ENCODE results near the gene CYB5A. TPM values are rescaled to one million over a fixed set of nuclear protein-coding genes. Genes with fewer than 3 reads are reported as not detected.
A peak's percentile ranks its signal among the peaks of the same experiment; 100 is the strongest.

Gene CYB5A
- total RNA-seq, 1 experiment from 2014 or later = 42.4 TPM

DNA sequence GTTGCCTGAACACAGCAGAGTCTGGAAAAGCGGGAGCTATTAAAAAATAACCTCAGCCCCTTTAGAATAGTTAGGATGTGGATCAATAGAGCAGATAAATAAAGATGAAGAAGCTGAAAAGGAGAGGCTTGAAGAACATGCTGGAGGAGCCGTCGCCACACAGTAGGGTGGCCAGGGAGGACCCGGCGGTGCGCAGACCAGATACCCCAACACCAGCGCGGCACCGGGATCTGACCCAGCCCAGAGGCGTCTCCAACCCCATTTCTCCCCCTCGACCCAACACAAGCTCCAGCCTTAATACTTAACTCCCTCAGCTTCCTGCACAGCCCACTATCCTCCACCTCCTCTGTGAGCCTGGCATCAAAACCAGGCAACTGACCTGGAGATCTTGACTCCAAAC is 16.0 kb downstream of the CYB5A start:
- Histone ChIP-seq H3K27me3 (no peaks in the 10 kb centered on the region), H3K4me1 (0 out of 2 replicates have a peak, but pooled peaks cover 3% of the 10 kb centered on the region), H3K9me3 (replicated peaks) (no peaks in the 10 kb centered on the region), H3K27ac (no peak overlapping the region), H3K36me3 (no peaks in the 10 kb centered on the region), H3K4me3 (no peak overlapping the region)
- DNase-seq = no peak

DNA sequence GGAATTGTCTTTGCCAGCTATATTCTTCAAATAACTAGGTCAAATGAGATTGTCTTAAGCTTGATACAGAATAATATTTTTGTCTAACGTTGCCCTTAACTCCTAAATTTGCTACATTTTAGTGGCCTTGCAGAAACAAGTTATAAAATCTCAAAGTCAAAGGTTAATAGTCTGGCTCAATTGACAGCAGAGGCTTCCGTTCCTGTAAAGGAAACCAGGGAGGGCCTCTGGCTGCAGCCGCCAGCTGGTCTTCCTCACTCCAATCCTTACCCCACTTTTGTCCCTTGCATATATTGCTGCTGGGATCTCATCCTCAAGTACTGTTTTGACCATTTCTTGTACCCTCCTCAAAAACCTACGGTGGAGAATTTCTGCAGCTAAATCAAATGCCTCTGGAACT is 17.1 kb downstream of the CYB5A start:
- Histone ChIP-seq H3K4me1 (0 out of 2 replicates have a peak, but pooled peaks cover 3% of the 10 kb centered on the region), H3K27me3 (no peaks in the 10 kb centered on the region), H3K9me3 (replicated peaks) (no peaks in the 10 kb centered on the region), H3K27ac (no peak overlapping the region), H3K36me3 (no peaks in the 10 kb centered on the region), H3K4me3 (no peak overlapping the region)
- DNase-seq = no peak

DNA sequence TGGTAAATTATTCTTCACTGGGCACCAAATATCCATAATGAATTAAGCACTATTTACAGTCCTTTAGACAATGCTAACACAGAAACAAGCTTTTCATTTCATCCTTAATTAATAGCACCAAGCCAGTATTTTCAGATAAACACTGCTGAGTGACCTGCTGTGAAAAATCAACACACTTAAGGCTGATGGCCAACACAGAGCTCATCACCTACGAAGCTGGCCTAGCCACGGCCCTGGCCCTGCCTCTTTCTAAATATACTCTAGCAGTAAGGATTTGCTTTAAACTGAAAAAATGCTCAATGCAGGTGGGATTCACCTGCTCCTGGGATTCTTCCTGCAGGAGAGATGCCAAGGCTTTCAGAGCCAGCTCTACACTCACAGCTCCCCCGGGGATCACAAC is 18.4 kb downstream of the CYB5A start:
- Histone ChIP-seq H3K4me3 (no peak overlapping the region), H3K27ac (no peak overlapping the region), H3K4me1 (no peaks in the 10 kb centered on the region), H3K9me3 (replicated peaks) (no peaks in the 10 kb centered on the region), H3K36me3 (no peaks in the 10 kb centered on the region), H3K27me3 (no peaks in the 10 kb centered on the region)
- DNase-seq = no peak

DNA sequence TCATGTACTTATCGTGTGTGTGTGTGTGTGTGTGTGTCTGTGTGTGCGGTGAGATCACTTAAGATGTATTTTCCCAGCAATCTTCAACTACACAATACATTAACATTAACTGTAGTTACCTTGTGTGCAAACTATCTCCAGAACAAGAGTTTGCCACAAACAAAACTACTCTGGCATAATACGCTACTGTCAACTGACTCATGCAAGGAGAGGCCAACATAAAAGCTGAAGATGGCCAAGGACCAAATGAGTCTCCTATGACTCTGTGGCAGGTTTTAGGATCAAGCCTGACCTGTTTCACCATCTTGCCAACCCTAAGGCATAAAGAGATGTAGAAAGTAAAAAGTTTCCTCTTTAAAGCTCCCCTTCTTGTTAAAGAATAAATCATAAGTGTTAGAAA is 20.1 kb downstream of the CYB5A start:
- H3K4me1 ChIP-seq = no peaks in the 10 kb centered on the region
- no peak overlapping the region for H3K4me3 ChIP-seq
- no peak overlapping the region for H3K27ac ChIP-seq
- DNase-seq = no peak
- H3K27me3 ChIP-seq = no peaks in the 10 kb centered on the region
- no peaks in the 10 kb centered on the region for H3K36me3 ChIP-seq
- no peaks in the 10 kb centered on the region for H3K9me3 ChIP-seq (replicated peaks)

DNA sequence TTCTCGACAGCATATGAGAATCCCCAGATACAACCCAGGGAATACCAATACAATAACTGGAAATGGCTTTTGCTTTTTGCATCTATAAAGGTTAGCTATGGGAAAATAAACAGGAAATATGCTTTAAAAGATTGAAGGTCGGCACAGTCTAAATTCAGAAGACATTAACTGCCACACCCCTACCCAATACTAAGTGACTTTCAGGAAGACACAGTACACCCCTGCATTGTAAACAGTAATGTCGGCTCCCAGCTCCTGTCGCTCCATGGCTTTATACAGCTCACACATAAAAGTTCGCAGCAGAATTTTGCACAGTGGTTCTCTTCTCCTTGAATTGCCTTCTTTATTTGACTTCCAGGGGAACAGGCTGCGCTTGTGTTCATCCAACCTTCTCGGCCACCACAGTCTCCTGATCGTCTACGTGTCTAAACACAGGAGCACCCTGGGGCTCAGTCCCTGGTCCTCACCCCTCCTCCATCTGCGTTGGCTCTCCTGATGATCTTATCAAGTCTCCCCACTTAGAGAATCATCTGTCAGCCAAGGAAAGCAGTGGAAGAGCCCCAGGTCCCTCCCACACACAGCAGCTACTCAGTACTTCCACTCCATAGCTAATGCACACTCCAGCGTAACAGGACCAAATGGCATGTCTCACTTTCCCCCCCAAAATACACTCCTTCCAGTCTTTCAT is 22.7 kb downstream of the CYB5A start:
- no peak for DNase-seq
- no peak overlapping the region for H3K27ac ChIP-seq
- H3K36me3 ChIP-seq = no peaks in the 10 kb centered on the region
- no peaks in the 10 kb centered on the region for H3K4me1 ChIP-seq
- no peak overlapping the region for H3K4me3 ChIP-seq
- H3K9me3 ChIP-seq (replicated peaks) = no peaks in the 10 kb centered on the region
- H3K27me3 ChIP-seq = no peaks in the 10 kb centered on the region

DNA sequence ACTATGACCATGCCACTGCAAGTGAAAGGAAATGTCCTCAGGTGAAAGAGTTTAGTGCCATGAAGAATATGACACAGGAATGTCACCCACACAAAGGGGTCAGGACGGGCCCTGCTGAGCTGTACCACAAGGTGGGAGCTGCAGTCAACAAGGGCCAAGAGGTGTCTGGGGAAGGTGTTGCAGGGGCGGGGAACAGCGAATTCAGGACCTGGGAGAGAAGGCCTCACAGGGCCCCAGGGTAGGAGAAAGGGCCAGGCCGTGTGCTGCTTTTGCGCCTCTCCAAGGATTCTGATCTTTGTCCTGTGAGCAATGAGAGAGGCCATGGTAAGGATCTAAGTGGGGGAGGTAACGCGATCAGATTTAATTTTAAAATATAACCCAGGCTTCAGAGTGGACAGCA is 23.6 kb downstream of the CYB5A start:
- Histone ChIP-seq H3K27me3 (no peaks in the 10 kb centered on the region), H3K4me1 (no peaks in the 10 kb centered on the region), H3K27ac (no peak overlapping the region), H3K4me3 (no peak overlapping the region), H3K9me3 (replicated peaks) (no peaks in the 10 kb centered on the region), H3K36me3 (no peaks in the 10 kb centered on the region)
- no peak for DNase-seq

DNA sequence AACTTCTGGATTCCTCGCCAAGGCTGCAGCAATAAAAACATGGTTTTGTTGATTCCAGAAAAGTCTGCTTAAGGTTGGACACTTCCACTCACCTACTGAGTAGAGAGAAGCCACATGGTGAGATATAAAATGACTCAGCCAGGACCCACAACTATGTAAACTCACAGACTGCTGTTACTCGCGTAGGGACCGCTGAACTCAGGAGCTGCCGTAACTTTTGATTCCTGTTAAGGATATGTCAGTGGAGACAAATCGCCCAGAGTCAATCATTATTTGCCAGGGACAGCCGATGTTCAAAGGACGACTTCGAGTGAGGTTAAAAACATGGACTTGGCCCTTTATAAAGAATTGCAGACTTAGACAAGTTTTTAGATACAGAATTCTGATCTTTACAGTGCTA is 25.6 kb downstream of the CYB5A start:
- H3K36me3 ChIP-seq = no peaks in the 10 kb centered on the region
- H3K4me3 ChIP-seq = no peak overlapping the region
- DNase-seq = no peak
- H3K27me3 ChIP-seq = no peaks in the 10 kb centered on the region
- H3K9me3 ChIP-seq (replicated peaks) = no peaks in the 10 kb centered on the region
- no peaks in the 10 kb centered on the region for H3K4me1 ChIP-seq
- no peak overlapping the region for H3K27ac ChIP-seq

DNA sequence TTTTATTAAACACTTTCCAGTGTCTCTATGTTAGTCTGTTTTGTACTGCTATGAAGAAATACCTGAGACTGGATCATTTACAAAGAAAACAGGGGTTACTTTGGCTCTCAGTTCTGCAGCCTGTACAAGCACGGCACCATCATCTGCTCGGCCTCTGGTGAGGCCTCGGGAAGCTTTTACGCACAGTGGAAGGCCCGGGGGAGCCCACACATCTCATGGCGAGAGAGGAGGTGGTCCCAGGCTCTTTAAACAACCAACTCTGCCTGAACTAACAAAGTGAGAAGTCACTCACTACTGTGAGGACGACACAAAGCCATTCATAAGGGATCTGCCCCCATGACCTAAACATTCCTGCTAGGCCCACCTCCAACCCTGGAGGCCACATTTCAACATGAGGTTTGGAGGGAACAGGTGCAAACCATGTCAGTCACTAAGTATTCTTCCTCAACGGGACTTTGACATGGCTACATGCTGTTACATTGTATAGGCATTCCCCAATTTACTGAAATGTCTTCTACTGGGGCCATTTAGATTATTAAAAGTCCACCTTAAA is 26.1 kb downstream of the CYB5A start:
- H3K9me3 ChIP-seq (replicated peaks) = no peaks in the 10 kb centered on the region
- no peaks in the 10 kb centered on the region for H3K27me3 ChIP-seq
- peak; percentile 12 to 24 for DNase-seq
- H3K27ac ChIP-seq = no peak overlapping the region
- H3K4me1 ChIP-seq = no peaks in the 10 kb centered on the region
- H3K4me3 ChIP-seq = no peak overlapping the region
- no peaks in the 10 kb centered on the region for H3K36me3 ChIP-seq

DNA sequence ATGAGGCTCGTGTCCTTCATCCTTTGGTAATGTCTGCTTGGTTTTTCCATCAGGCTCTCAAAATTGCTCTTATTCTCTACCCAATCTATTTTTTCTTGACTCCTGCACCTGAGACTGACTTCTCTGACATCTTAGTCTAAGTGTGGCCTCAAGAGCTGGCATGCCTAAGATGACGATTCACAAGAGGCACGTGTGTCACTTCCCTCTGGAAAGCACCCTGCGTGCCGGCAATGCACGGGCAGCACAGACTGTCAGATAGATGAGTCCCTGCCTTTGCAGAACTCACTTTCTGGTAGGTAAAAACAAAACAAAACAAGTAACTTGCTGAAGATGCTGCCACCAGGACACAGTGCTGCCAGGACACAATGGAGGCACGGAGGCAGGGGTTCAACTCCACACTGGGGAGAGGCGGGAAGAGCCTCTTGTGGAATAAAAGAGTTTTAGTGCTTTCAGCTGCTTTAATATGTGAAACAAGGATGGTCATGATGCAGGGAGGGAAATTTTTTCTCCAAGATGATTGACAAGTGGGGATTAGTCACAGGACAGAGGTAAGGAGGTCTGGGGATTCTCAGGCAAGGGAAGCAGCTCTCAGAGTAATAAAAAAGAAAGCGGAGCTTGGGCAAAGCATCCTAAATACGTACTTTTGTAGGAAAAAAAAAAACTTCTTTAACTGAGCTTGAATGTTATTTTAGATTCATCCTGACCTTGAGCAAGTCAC is 27.3 kb downstream of the CYB5A start:
- H3K27ac ChIP-seq = no peak overlapping the region
- no peaks in the 10 kb centered on the region for H3K36me3 ChIP-seq
- DNase-seq = no peak
- no peaks in the 10 kb centered on the region for H3K9me3 ChIP-seq (replicated peaks)
- H3K4me3 ChIP-seq = no peak overlapping the region
- H3K4me1 ChIP-seq = no peaks in the 10 kb centered on the region
- no peaks in the 10 kb centered on the region for H3K27me3 ChIP-seq

DNA sequence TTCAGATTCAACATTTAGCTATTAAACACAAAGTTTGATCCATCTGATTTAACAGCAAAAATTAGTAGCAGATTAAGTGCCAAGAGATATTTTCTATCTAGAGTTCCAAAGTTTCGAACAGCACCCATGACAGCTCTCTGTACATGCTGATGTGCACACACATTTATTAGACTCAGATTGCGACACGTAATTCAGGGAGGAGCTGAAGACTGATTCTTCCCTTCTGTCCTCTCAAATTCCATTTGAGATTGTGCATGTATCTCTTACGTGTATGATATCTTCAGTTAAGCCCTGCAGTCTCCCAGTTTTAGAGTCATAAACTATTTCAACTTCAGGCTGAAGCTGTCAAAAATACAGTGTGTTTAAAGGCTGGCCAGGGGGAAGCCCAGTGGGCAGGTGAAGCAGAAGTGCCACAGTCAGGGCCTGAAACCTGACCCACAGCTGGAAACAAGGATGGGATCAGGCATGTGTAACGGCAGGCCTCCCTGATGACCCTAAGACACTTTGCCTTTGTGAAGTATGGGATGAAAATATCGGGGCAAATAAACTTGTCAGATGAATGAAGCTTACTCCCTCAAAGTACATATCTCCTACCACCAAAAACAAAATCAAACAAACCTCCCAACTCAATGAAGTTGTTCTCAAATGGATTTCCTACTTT is 30.6 kb downstream of the CYB5A start:
- no peaks in the 10 kb centered on the region for H3K9me3 ChIP-seq (replicated peaks)
- no peak for DNase-seq
- no peak overlapping the region for H3K27ac ChIP-seq
- H3K4me1 ChIP-seq = no peaks in the 10 kb centered on the region
- no peak overlapping the region for H3K4me3 ChIP-seq
- no peaks in the 10 kb centered on the region for H3K36me3 ChIP-seq
- H3K27me3 ChIP-seq = no peaks in the 10 kb centered on the region

DNA sequence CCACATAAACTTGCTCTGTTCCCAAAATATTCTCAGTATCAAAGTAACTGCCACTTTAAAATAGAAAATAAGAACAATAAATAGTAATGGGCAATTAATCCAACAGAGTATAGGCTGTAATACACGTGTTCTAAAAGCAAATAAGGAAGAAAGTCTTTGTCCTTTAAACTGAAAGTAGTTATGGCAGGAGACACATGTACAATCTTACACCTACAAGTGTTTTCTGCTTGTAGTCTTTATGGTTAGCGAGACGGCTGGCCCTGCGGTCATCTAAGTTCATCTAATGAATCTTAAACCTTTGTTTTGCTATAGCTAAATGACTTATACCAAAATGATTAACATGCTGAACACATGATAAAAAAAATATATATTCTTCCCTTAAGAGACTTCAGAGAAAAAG is 32.4 kb downstream of the CYB5A start:
- no peak for DNase-seq
- H3K27me3 ChIP-seq = no peaks in the 10 kb centered on the region
- H3K27ac ChIP-seq = no peak overlapping the region
- H3K36me3 ChIP-seq = no peaks in the 10 kb centered on the region
- H3K4me1 ChIP-seq = no peaks in the 10 kb centered on the region
- H3K9me3 ChIP-seq (replicated peaks) = no peaks in the 10 kb centered on the region
- no peak overlapping the region for H3K4me3 ChIP-seq

DNA sequence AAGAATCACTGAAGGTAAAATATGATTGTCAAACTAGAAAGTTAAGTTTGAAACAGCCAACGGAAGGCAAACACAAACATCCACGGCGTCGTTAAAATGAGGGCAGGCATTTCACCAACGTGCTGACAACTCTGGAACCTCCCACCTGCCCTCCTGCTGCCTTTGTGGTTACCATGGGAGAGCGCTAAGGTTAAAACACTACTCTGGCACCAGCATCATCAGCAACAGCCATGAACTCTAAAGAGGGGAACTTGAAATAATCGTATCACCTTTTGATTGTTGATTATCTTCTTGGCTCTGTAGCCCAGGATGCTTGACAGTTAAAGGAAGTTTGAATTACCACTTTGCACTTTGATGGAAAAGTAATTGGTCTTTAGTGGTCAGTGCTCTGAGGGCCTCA is 34.7 kb downstream of the CYB5A start:
- Histone ChIP-seq H3K27ac (no peak overlapping the region), H3K36me3 (no peaks in the 10 kb centered on the region), H3K4me1 (no peaks in the 10 kb centered on the region), H3K4me3 (no peak overlapping the region), H3K9me3 (replicated peaks) (no peaks in the 10 kb centered on the region), H3K27me3 (no peaks in the 10 kb centered on the region)
- no peak for DNase-seq

DNA sequence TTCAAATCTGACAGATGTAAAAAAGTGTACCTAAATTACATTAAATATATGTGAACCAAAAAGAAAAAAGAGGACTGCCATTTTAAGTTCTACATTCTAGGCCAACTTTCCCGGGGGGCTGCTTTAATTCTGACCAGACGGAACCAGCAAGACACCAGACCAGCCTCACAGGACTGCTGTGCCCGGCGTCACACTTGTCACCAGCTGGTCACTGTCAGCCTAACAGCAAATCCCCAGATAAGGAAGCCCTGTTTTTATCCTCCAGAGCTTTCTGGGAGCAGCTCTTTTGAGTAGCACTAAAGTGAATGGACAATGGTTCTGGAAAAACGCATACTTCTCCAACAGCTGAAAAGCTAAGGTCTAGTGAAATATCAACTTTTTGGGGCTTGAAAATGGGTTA is 35.6 kb downstream of the CYB5A start:
- H3K27me3 ChIP-seq = no peaks in the 10 kb centered on the region
- no peaks in the 10 kb centered on the region for H3K36me3 ChIP-seq
- no peak for DNase-seq
- no peak overlapping the region for H3K27ac ChIP-seq
- no peak overlapping the region for H3K4me3 ChIP-seq
- H3K9me3 ChIP-seq (replicated peaks) = no peaks in the 10 kb centered on the region
- no peaks in the 10 kb centered on the region for H3K4me1 ChIP-seq

DNA sequence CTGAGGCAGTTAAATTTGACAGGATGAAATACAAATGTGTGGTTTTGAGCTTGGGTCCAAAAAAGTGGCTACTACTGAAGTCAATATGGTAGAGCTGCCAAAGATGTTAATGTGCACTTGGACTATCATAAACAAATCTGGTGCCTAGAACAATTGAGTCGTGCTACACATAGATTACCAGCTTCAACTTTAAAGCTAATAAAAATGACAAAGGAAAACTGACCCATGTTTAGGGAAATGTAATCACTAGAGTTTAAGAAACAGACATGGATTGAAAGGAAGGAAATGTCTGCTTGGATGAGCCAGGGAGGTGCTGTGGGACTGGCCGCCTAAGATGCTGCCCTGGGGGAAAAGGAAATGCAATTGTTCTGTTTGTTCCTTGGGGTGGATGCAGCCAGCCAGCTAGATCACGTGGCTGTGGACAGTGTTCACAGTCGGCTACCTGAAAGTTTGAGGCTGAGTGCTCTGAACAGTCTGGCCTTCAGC is 36.6 kb downstream of the CYB5A start:
- H3K4me1 ChIP-seq = no peaks in the 10 kb centered on the region
- DNase-seq = no peak
- no peaks in the 10 kb centered on the region for H3K36me3 ChIP-seq
- no peak overlapping the region for H3K4me3 ChIP-seq
- no peaks in the 10 kb centered on the region for H3K27me3 ChIP-seq
- H3K9me3 ChIP-seq (replicated peaks) = no peaks in the 10 kb centered on the region
- no peak overlapping the region for H3K27ac ChIP-seq

DNA sequence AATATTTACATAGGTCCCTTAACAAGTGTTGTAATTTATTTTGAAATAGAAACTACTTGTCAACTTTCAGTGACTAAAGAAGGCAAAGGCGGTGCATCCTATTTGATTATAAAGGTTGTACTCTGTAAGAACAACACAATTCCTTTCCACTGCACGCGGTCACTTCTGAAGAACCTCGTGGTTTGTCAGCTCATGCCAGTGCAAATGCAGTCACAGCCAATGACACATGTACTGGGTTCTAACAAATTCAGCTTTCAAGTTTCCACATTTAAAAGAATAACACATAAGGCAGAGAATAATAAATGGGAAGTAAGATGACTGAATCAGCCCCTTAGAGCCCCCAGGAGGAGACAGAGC is 39.7 kb downstream of the CYB5A start:
- no peak overlapping the region for H3K4me3 ChIP-seq
- no peaks in the 10 kb centered on the region for H3K4me1 ChIP-seq
- no peak overlapping the region for H3K27ac ChIP-seq
- H3K36me3 ChIP-seq = no peaks in the 10 kb centered on the region
- H3K9me3 ChIP-seq (replicated peaks) = no peaks in the 10 kb centered on the region
- DNase-seq = no peak
- H3K27me3 ChIP-seq = no peaks in the 10 kb centered on the region

Data from SJCRH30 (cell line).